Hepatocyte (in vitro differentiated cells): Measurements from ENCODE around the gene CFHR5.

Experiments used
- EZH2phosphoT487 ChIP-seq: fragments of 200-600 bp; sonication (generic); IDR thresholded peaks from one replicate; pipeline ENCODE4 v1.6.1; 2018; ENCODE audit warnings: antibody characterized with exemption, mild to moderate bottlenecking, low read depth, moderate library complexity; ENCODE audit not compliant: unreplicated experiment, severe bottlenecking
- TF ChIP-seq, protein P1 (sequence below): fragments of 200-600 bp; sonication (generic); IDR thresholded peaks from 2 replicates; pipeline ENCODE4 v1.5.1; 2016; ENCODE audit warnings: antibody characterized with exemption, mild to moderate bottlenecking; ENCODE audit not compliant: poor library complexity

DNA sequence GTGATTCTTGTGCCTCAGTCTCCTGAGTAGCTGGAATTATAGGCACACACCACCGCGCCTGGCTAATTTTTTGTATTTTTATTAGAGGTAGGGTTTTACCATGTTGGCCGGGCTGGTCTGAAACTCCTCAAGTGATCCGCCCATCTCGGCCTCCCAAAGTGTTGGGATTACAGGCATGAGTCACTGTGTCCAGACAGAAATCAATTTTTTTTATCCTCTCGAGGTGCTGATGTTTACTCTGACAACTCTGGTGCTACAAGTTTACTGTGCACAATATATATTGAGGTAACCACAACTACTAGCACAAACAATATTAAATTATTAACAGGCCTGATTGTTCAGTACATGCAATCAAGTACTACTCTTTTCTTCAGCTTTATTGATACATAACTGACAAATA is 50.0 kb downstream of the CFHR5 start:
- TF ChIP-seq, protein P1, sequence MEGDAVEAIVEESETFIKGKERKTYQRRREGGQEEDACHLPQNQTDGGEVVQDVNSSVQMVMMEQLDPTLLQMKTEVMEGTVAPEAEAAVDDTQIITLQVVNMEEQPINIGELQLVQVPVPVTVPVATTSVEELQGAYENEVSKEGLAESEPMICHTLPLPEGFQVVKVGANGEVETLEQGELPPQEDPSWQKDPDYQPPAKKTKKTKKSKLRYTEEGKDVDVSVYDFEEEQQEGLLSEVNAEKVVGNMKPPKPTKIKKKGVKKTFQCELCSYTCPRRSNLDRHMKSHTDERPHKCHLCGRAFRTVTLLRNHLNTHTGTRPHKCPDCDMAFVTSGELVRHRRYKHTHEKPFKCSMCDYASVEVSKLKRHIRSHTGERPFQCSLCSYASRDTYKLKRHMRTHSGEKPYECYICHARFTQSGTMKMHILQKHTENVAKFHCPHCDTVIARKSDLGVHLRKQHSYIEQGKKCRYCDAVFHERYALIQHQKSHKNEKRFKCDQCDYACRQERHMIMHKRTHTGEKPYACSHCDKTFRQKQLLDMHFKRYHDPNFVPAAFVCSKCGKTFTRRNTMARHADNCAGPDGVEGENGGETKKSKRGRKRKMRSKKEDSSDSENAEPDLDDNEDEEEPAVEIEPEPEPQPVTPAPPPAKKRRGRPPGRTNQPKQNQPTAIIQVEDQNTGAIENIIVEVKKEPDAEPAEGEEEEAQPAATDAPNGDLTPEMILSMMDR = no peak
- TF ChIP-seq EZH2phosphoT487 = no peak
